DMS153 (cell line): Measurements from ENCODE around the gene TXK.
"Not testable (repeated sequence)": the region's sequence is repeated elsewhere in the genome, so short reads cannot be mapped to it uniquely, and the experiment has no call there.

ENCODE experiments used
- DNase-seq: peaks from one replicate; lab custom pipeline; 2025; lab: John Stamatoyannopoulos, UW

TXK gene

GRCh38 chr4:48134081-48134480 is at the start of gene TXK:
Gene TXK (minus strand): TSS chr4:48134250. CDS start chr4:48134170, 80 bp downstream.
- no peak for DNase-seq

- DNase-seq, result no peak
Measured at GRCh38 chr4:48180234-48180633, 46.2 kb upstream of the TXK start.

GRCh38 chr4:48178931-48179330 is 44.9 kb upstream of the TXK start:
- peak; percentile 44 for DNase-seq

GRCh38 chr4:48175806-48176205 is 41.8 kb upstream of the TXK start:
- no peak for DNase-seq

- DNase-seq, result no peak
Measured at GRCh38 chr4:48175328-48175727, 41.3 kb upstream of the TXK start.

GRCh38 chr4:48173056-48173991 is 39.3 kb upstream of the TXK start:
- DNase-seq, result no peak

- no peak for DNase-seq
Measured at GRCh38 chr4:48172651-48173050, 38.6 kb upstream of the TXK start.

GRCh38 chr4:48169636-48170035 is 35.6 kb upstream of the TXK start:
- DNase-seq, result no peak

GRCh38 chr4:48167538-48168263 is 33.7 kb upstream of the TXK start:
- DNase-seq, result no peak

GRCh38 chr4:48164561-48164960 is 30.5 kb upstream of the TXK start:
- not testable (repeated sequence) for DNase-seq

GRCh38 chr4:48163746-48164145 is 29.7 kb upstream of the TXK start:
- no peak for DNase-seq

GRCh38 chr4:48162162-48162561 is 28.1 kb upstream of the TXK start:
- DNase-seq, result no peak

GRCh38 chr4:48157271-48157670 is 23.2 kb upstream of the TXK start:
- DNase-seq, result no peak

GRCh38 chr4:48156423-48156822 is 22.4 kb upstream of the TXK start:
- no peak for DNase-seq

GRCh38 chr4:48153791-48154550 is 19.9 kb upstream of the TXK start:
- DNase-seq, result no peak

- DNase-seq, result no peak
Measured at GRCh38 chr4:48152259-48152658, 18.2 kb upstream of the TXK start.

- no peak for DNase-seq
Measured at GRCh38 chr4:48149827-48150370, 15.8 kb upstream of the TXK start.

GRCh38 chr4:48147621-48148020 is 13.6 kb upstream of the TXK start:
- no peak for DNase-seq

- DNase-seq, result no peak
Measured at GRCh38 chr4:48141048-48141447, 7.0 kb upstream of the TXK start.

- no peak for DNase-seq
Measured at GRCh38 chr4:48139691-48140090, 5.6 kb upstream of the TXK start.

GRCh38 chr4:48138936-48139335 is 4.9 kb upstream of the TXK start:
- DNase-seq, result no peak

GRCh38 chr4:48138511-48138910 is 4.5 kb upstream of the TXK start:
- no peak for DNase-seq
